Dedifferentiated amniotic fluid mesenchymal stem cell (primary cell): ENCODE results near the gene LHFPL4.

Experiments used
- DNase-seq: peaks from one replicate; pipeline ENCODE4 v3.0.0-alpha.2; 2016; ENCODE audit errors: extremely low spot score

The LHFPL4 gene

GRCh38 chr3:9473496-9474065, 80.0 kb downstream of the LHFPL4 start:
- DNase-seq, result no peak

DNA sequence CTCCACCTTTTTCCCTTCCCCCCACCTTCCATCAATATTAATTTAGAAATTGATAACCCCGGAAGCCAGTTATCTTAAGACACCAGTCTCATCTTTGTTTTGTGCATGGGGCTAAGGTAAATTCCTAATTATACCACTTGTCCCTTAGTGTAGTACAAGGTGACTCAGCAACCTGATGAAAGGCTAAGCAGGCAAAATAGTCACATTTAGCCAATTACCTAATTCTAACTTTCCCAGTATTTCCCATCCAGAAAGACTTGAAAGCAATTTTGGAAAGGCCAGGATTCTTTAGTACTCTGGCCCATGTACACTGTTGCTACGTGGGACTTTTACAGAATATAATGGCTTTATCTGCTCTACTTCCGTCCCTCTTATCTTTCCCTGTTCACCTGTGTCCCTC, 83.6 kb downstream of the LHFPL4 start:
- no peak for DNase-seq

DNA sequence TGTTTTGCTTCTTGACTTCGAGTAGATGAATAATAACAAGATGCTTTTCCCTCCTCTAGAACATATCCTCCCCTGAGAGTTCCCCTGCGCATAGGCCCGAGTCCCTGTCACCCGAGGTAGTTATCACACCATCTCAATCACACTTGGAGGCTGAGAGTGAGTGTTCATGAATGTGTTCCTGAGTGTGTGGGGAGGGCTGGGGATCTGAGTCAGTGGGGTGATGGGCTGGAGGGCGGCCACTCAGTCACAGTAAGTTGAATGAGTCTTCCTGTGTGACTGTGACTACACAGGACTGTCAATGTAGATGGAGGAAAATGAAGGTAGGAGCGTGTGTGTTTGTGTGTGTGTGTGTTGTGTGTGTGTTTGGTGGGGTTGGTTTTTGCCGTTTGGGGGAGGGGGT, 85.2 kb downstream of the LHFPL4 start:
- DNase-seq, result no peak

DNA sequence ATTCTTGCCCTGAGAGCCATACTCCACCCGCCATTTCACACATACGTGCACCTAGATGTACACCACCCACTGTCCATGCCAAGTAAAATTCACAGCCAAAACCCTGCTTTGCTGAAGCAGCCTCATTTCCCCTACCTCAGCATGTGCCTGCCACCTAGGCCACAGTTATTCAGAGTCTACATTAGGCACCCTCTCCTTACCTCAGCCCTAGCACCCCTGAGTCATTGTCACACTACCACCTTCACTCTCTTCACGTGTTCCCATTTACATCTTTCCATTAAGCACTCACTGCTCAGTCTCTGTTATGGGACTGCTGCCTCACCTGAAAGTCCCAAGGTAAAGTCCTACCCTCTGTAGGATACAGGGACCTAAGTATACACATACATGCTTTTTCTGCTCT, 86.2 kb downstream of the LHFPL4 start:
- no peak for DNase-seq

- no peak for DNase-seq
Measured at GRCh38 chr3:9455596-9456131, 98.0 kb downstream of the LHFPL4 start.

GRCh38 chr3:9452417-9452816, 101.2 kb downstream of the LHFPL4 start:
- no peak for DNase-seq

DNA sequence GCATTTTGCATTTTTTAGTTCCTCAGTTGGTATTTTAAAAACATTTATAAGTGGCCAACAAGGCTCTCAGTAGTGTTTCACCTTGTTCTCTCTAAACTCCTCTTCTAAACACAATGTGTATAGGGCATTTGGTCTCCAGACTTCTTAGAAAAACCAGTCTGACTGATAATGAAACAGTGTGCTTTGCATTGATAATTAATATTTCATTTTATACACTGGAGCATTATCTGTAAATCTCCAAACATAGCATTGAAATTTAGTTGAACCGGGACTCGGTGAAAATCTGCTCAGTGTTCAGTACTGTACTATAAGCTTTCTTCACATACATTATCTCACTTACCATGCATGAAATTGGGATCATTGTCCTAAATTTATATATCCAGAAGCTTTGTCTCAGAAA, 102.6 kb downstream of the LHFPL4 start:
- DNase-seq, result no peak

DNA sequence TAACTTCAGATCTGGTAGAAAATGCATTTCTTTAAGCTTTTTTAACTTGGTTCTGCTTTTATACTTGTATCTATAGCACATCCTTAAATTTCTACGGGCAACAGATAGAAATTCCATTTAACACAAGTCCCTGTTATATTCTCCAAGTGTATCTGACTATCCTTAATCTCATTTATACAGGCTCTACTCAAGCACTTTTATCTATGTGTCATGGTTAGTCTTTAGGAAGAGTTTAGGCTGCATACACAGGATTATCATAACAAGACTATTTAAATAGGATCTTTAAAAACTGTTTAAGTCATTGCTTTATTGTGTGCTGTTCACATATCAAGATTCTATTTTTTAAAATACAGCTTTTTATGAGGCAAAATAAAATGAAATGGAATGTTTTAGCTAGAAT, 103.5 kb downstream of the LHFPL4 start:
- DNase-seq, result no peak

DNA sequence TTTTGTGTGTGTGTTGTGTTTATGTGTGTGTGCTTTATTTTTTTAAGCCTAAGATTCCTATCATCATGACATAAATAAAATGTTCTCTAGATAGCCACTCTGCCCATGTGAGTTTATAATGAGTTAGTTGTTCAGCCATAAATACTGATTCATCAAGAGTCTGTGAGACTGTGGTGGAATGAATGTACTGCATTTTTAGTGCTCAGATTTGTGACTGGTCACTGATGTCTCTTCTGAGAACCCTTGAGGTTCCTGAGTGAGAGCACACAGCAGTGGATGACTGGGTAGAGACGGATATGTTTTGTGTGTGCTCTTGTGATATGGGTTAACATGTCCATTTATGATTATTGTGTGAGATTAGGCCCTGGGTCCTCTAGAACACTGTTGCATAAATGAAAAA, 105.0 kb downstream of the LHFPL4 start:
- no peak for DNase-seq
